Ureter (tissue), 1 donor: ENCODE measurements around the gene ASGR2. TPM values are rescaled to one million over a fixed set of nuclear protein-coding genes. Genes with fewer than 3 reads are reported as not detected.
"Not testable (repeated sequence)": the region's sequence is repeated elsewhere in the genome, so short reads cannot be mapped to it uniquely, and the experiment has no call there.

Source experiments
- DNase-seq: peaks from one replicate; pipeline ENCODE4 v3.0.0-alpha.2; 2020; ENCODE audit warnings: low spot score
- total RNA-seq: library from RNA; stranded (reverse); gene quantifications from one replicate; pipeline ENCODE4 v1.2.4, GENCODE V29; 2023
- donor health status: DM: yes; HTN: yes; CAD: no.

ASGR2 gene
- total RNA-seq, 1 donor from 2014 or later: not detected

GRCh38 chr17:7124923-7125322 lies 10.3 kb upstream of the ASGR2 start:
- no peak for DNase-seq

GRCh38 chr17:7123844-7124243 lies 9.2 kb upstream of the ASGR2 start:
- DNase-seq: no peak

- DNase-seq: no peak
Observed at GRCh38 chr17:7122381-7122780, 7.8 kb upstream of the ASGR2 start.

GRCh38 chr17:7120635-7121034 lies 6.0 kb upstream of the ASGR2 start:
- DNase-seq: not testable (repeated sequence)

- DNase-seq: no peak
Observed at GRCh38 chr17:7120123-7120522, 5.5 kb upstream of the ASGR2 start.

GRCh38 chr17:7119314-7119713 lies 4.7 kb upstream of the ASGR2 start:
- DNase-seq: no peak

- DNase-seq: no peak
Observed at GRCh38 chr17:7114875-7115614, 423 bp upstream of the ASGR2 start.

- no peak for DNase-seq
Observed at GRCh38 chr17:7113273-7114071, 1.1 kb downstream of the ASGR2 start.

GRCh38 chr17:7112510-7113108 lies 2.0 kb downstream of the ASGR2 start:
- DNase-seq: no peak

GRCh38 chr17:7111784-7112509 lies 2.7 kb downstream of the ASGR2 start:
- DNase-seq: no peak

GRCh38 chr17:7110617-7111306 lies 3.9 kb downstream of the ASGR2 start:
- DNase-seq: no peak

- no peak for DNase-seq
Observed at GRCh38 chr17:7109461-7110322, 4.9 kb downstream of the ASGR2 start.

- no peak for DNase-seq
Observed at GRCh38 chr17:7108981-7109380, 5.6 kb downstream of the ASGR2 start.

GRCh38 chr17:7108560-7108925 lies 6.1 kb downstream of the ASGR2 start:
- no peak for DNase-seq

GRCh38 chr17:7107795-7108559 lies 6.6 kb downstream of the ASGR2 start:
- no peak for DNase-seq

- no peak for DNase-seq
Observed at GRCh38 chr17:7107012-7107754, 7.4 kb downstream of the ASGR2 start.

GRCh38 chr17:7102421-7102820 lies 12.2 kb downstream of the ASGR2 start:
- no peak for DNase-seq

- DNase-seq: no peak
Observed at GRCh38 chr17:7101531-7101930, 13.1 kb downstream of the ASGR2 start.
